Measurements from ENCODE around the gene CNTN5. TPM values are rescaled to one million over a fixed set of nuclear protein-coding genes. Genes with fewer than 3 reads are reported as not detected.

Gene CNTN5
- total RNA-seq, 1 experiment from 2014 or later: not detected

DNA sequence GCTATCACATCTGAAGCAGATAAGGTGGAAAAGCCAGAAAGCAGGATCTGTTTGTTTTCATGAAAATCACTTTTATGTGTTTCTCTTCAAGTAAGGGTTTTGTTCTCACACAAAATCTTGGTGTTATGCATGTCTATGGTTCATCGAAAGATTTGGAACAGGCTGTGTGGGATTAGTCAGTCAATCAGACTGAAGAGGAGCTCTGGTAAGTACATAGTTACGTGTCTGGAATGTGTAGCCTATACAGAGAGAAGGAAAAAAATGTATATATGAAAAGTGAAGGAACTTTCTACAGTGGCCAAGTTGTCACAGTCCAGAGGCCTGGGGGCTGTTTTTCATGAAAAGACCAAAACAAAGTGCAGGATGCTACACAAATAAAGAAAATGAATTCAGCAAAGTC, 156.7 kb downstream of the CNTN5 start:
- Histone ChIP-seq H2BK5ac (ENCODE audit: insufficient read length, low read length) (no peak overlapping the region), H3K79me1 (ENCODE audit: insufficient read depth, low read depth, low read length, poor library complexity, severe bottlenecking) (no peaks in the 10 kb centered on the region), H3K79me2 (ENCODE audit: insufficient read depth, low read length) (no peaks in the 10 kb centered on the region), H3K4me2 (ENCODE audit: insufficient read depth, insufficient read length, low read length) (no peak overlapping the region), H3K23me2 (ENCODE audit: insufficient read length, low read depth, low read length, poor library complexity, severe bottlenecking) (no peaks in the 10 kb centered on the region), H2BK20ac (ENCODE audit: low read depth, low read length, poor library complexity, severe bottlenecking) (no peak overlapping the region), H3K27me3 (ENCODE audit: insufficient read depth, low read length) (no peaks in the 10 kb centered on the region), H2AFZ (ENCODE audit: low read length) (no peak overlapping the region), H3K56ac (ENCODE audit: insufficient read length, low read depth, low read length) (no peak overlapping the region), H3K18ac (ENCODE audit: insufficient read length, low read depth, low read length) (no peak overlapping the region), H4K5ac (ENCODE audit: insufficient read length, low read depth, low read length) (no peak overlapping the region), H3K9me3 (ENCODE audit: control insufficient read depth, low read depth, low read length) (no peaks in the 10 kb centered on the region), H3K4ac (ENCODE audit: low read depth, low read length) (no peak overlapping the region), H2BK12ac (ENCODE audit: insufficient read length, low read depth, low read length) (no peak overlapping the region), H3K4me1 (ENCODE audit: insufficient read depth, low read length) (no peaks in the 10 kb centered on the region), H4K20me1 (ENCODE audit: control insufficient read depth, insufficient read depth, insufficient read length) (no peaks in the 10 kb centered on the region), H4K8ac (replicated peaks; ENCODE audit: insufficient read length, low read depth, low read length) (no peak overlapping the region), H2BK120ac (ENCODE audit: low read depth, low read length, poor library complexity, severe bottlenecking) (no peak overlapping the region), H3K23ac (ENCODE audit: insufficient read length, low read depth, low read length) (no peak overlapping the region), H3K27ac (ENCODE audit: insufficient read length, low read depth, low read length) (no peak overlapping the region), H2AK5ac (ENCODE audit: insufficient read length, low read length) (no peak overlapping the region), H3K14ac (ENCODE audit: insufficient read depth, low read length) (no peak overlapping the region), H3T11ph (ENCODE audit: low read length) (no peak overlapping the region), H2BK15ac (ENCODE audit: low read depth, low read length) (no peak overlapping the region), H3K9ac (ENCODE audit: extremely low read depth, insufficient read length, low read length) (no peak overlapping the region), H4K91ac (ENCODE audit: insufficient read length, low read depth, low read length) (no peak overlapping the region)
- TF ChIP-seq, protein P1, sequence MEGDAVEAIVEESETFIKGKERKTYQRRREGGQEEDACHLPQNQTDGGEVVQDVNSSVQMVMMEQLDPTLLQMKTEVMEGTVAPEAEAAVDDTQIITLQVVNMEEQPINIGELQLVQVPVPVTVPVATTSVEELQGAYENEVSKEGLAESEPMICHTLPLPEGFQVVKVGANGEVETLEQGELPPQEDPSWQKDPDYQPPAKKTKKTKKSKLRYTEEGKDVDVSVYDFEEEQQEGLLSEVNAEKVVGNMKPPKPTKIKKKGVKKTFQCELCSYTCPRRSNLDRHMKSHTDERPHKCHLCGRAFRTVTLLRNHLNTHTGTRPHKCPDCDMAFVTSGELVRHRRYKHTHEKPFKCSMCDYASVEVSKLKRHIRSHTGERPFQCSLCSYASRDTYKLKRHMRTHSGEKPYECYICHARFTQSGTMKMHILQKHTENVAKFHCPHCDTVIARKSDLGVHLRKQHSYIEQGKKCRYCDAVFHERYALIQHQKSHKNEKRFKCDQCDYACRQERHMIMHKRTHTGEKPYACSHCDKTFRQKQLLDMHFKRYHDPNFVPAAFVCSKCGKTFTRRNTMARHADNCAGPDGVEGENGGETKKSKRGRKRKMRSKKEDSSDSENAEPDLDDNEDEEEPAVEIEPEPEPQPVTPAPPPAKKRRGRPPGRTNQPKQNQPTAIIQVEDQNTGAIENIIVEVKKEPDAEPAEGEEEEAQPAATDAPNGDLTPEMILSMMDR (conservative IDR thresholded peaks at IDR 0.05): no peak
- Mint-ChIP-seq H3K36me3 (ENCODE audit: insufficient read depth in 1 of 3, low read depth in 3 of 3) (no peaks in the 10 kb centered on the region), H3K4me3 (no peak overlapping the region), H3K27ac (no peak overlapping the region), H3K4me1 (no peaks in the 10 kb centered on the region), H3K9me3 (no peaks in the 10 kb centered on the region; a peak in 1 of 5 replicates), H3K27me3 (ENCODE audit: low read depth) (no peaks in the 10 kb centered on the region)
- DNase-seq: no peak
- WGBS (ENCODE audit: extremely low coverage, insufficient read length, low lambda C conversion rate): no CpG with 5 or more reads among the region's 2 CpGs
